ENCODE results near the gene SMARCA2.
A peak's percentile ranks its signal among the peaks of the same experiment; 100 is the strongest.

Gene SMARCA2

DNA sequence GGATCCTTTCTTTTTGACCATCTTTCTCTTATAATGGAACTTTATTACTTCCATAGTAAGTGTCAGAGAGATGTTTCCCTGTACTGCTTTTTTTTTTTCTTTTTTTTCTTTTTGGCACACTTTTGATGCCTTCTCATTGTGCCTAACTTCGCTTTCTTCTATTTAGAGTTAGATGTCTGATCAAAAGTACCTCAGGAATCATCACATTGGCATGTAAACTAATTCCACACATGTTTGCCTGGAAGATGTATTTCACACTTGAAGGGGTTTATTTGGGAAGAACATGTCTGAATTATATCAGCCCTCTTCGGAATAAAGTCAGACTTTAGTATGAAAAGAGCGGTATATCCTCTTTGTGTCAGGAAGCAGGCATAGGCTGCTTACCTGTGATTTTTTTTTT lies 35.1 kb downstream of the SMARCA2 start:
- TF ChIP-seq EGR1 (IDR thresholded peaks at IDR 0.05) (no peak), RAD21 (IDR thresholded peaks at IDR 0.05; ENCODE audit: low read depth) (no peak)

DNA sequence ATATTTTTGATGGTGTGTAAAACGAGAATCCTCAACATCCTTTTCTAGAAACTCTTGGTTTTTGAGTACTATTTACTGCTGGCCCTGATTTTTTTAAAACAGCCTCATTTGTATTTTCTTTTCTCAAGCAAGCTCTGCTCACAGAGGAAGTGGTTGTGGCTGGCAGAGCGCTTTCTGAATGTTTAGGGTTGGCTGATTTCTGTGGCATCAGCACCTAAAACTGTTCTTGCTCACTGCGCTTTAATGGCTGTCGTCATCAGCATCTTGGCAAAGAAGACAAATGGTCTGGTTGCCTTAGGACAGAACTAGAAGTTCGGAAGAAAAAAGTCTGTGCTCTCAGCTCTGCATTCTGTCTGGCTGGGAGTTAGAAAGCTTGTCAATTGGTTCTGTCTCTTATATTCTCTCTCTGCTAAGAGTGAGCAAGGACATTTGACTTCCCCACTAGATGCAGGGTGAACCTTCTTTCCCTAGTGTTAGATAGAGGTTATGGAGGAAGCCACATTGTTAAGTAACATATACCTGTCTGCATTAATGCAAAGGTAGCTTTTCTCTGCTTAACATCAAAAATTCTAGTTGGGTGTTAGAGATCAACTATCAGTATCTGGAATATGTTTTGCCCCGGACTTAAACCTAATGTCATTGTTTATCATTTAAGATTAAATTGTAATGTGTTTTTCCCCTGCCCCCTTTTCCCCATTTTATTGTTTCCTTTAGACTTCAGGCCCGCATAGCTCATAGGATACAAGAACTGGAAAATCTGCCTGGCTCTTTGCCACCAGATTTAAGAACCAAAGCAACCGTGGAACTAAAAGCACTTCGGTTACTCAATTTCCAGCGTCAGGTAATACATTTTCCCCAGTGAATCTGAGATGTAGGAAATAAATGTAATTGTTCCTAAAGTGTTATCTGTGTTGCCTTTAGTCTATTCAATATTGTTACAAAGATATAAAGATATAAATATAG lies 39.0 kb downstream of the SMARCA2 start:
- TF ChIP-seq EP300 (IDR thresholded peaks at IDR 0.05; ENCODE audit: borderline replicate concordance) = no peak

DNA sequence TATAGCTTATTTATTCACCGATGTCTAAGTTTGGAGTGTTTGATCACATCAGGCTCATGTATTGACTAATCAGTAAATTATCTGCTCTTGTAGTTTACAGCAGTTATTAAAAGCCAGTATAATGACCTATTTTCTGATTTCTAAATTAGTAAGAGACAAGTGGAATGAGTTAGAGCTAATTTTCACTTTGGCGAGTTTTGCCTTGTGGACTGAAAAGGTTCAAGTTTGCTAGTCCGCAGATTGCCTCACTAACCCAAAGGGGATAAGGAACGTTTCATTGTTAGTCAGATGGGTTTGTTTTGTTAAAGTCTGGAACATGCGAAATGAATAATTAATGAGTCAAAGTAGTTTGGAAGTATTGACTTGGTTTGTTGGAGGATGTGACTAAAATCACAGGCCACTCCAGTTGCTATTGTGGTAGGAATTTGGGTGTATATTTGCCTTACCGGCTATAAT lies 40.1 kb downstream of the SMARCA2 start:
- TF ChIP-seq RAD21 (IDR thresholded peaks at IDR 0.05; ENCODE audit: low read depth) (no peak), CEBPB (IDR thresholded peaks at IDR 0.05) (no peak), ZBTB7A (IDR thresholded peaks at IDR 0.05; ENCODE audit: low read depth) (no peak)
- TF ChIP-seq, protein P1, sequence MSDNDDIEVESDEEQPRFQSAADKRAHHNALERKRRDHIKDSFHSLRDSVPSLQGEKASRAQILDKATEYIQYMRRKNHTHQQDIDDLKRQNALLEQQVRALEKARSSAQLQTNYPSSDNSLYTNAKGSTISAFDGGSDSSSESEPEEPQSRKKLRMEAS (IDR thresholded peaks at IDR 0.05) = no peak
- TF ChIP-seq, protein P2, sequence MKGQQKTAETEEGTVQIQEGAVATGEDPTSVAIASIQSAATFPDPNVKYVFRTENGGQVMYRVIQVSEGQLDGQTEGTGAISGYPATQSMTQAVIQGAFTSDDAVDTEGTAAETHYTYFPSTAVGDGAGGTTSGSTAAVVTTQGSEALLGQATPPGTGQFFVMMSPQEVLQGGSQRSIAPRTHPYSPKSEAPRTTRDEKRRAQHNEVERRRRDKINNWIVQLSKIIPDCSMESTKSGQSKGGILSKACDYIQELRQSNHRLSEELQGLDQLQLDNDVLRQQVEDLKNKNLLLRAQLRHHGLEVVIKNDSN (IDR thresholded peaks at IDR 0.05) = no peak

DNA sequence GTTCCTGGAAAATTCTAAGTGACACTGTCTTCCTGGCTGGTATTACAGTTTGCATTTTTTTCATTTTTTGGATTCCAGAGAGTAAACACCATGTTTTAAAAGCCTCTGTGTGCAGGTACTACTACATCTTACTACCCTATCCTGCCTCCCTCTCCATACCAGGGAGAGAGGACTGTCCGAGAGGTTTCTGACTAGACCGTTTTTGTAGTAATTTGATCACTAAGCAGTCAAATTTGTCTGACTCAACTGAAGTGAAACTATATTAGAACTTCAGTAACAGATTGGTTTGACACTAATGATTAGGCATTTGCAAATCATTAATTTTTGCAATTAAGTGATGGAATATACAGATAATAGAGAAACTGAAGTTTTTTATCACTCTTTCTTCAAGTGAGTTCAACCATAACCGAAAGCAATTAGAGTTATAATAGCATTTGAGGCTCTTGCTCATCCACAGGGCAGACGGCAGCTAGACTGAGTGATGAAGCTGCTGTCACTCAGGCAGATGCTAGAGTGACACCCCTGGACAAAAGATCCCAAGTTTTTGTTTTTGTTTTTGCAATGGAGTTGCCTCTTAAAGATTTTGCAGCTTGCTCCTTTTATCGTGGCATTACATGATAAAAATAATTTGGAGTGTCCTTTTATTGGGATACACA lies 44.3 kb downstream of the SMARCA2 start:
- TF ChIP-seq EP300 (IDR thresholded peaks at IDR 0.05; ENCODE audit: borderline replicate concordance) = no peak
- TF ChIP-seq TEAD4 (IDR thresholded peaks at IDR 0.05) = peak; percentile 39; the same call in 1 of the 2 replicates

DNA sequence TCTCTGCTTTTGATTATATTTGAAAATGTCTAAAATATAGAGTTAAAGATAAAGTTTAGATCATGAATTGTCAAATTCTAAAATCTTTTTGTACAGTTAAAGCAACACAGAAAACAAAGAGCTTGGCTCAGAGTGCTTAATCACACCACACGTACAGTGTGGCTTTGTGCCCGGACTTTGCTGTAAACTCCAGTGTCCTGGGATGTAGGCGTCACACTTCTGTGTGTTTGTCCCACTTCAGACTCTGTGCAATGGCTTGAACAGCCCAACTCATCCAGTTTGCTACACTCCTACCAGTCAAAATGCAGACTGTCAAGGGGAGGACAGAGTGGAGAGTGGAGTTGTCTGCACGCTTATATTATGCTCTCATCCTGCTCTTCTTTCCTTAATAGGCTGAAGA lies 45.3 kb downstream of the SMARCA2 start:
- TF ChIP-seq, protein P3, sequence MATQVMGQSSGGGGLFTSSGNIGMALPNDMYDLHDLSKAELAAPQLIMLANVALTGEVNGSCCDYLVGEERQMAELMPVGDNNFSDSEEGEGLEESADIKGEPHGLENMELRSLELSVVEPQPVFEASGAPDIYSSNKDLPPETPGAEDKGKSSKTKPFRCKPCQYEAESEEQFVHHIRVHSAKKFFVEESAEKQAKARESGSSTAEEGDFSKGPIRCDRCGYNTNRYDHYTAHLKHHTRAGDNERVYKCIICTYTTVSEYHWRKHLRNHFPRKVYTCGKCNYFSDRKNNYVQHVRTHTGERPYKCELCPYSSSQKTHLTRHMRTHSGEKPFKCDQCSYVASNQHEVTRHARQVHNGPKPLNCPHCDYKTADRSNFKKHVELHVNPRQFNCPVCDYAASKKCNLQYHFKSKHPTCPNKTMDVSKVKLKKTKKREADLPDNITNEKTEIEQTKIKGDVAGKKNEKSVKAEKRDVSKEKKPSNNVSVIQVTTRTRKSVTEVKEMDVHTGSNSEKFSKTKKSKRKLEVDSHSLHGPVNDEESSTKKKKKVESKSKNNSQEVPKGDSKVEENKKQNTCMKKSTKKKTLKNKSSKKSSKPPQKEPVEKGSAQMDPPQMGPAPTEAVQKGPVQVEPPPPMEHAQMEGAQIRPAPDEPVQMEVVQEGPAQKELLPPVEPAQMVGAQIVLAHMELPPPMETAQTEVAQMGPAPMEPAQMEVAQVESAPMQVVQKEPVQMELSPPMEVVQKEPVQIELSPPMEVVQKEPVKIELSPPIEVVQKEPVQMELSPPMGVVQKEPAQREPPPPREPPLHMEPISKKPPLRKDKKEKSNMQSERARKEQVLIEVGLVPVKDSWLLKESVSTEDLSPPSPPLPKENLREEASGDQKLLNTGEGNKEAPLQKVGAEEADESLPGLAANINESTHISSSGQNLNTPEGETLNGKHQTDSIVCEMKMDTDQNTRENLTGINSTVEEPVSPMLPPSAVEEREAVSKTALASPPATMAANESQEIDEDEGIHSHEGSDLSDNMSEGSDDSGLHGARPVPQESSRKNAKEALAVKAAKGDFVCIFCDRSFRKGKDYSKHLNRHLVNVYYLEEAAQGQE (IDR thresholded peaks at IDR 0.05; ENCODE audit: low read depth) = no peak
- TF ChIP-seq EP300 (IDR thresholded peaks at IDR 0.05; ENCODE audit: borderline replicate concordance) (no peak), TAF1 (IDR thresholded peaks at IDR 0.05; ENCODE audit: low read depth) (no peak), NFIC (IDR thresholded peaks at IDR 0.05) (no peak), TEAD4 (IDR thresholded peaks at IDR 0.05) (no peak), CREB1 (IDR thresholded peaks at IDR 0.05; ENCODE audit: low read depth) (no peak), FOXM1 (IDR thresholded peaks at IDR 0.05; ENCODE audit: borderline replicate concordance, low read depth) (no peak), RAD21 (IDR thresholded peaks at IDR 0.05; ENCODE audit: low read depth) (no peak), YY1 (IDR thresholded peaks at IDR 0.05; ENCODE audit: low read depth) (no peak), EGR1 (IDR thresholded peaks at IDR 0.05) (no peak)
- TF ChIP-seq, protein P2 (IDR thresholded peaks at IDR 0.05) = no peak
- TF ChIP-seq, protein P1 (IDR thresholded peaks at IDR 0.05) = no peak

DNA sequence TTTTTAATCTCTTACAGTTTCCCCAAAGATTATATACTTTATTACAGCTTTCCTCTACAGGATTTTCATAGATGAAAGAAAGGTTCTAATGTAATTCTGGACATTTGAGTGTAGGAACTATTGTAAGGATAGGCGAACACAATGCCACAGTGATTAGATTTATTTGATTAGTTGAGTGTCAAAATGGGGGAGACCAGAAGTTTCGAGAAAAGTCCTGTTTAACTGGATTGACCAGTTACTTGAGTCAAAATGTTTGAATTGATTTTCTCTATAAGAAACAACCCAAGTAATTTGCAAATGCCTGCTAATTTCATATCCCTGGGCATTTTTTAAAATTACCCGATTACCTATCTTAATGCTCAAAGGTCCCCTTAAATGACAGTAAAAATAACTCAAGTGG lies 50.6 kb downstream of the SMARCA2 start:
- TF ChIP-seq EP300 (IDR thresholded peaks at IDR 0.05; ENCODE audit: borderline replicate concordance) (no peak), TCF12 (IDR thresholded peaks at IDR 0.05; ENCODE audit: low read depth) (no peak), CREB1 (IDR thresholded peaks at IDR 0.05; ENCODE audit: low read depth) (no peak), RAD21 (IDR thresholded peaks at IDR 0.05; ENCODE audit: low read depth) (no peak), TEAD4 (IDR thresholded peaks at IDR 0.05) (no peak), CEBPB (IDR thresholded peaks at IDR 0.05) (no peak), YY1 (IDR thresholded peaks at IDR 0.05; ENCODE audit: low read depth) (no peak), EGR1 (IDR thresholded peaks at IDR 0.05) (no peak), ZBTB7A (IDR thresholded peaks at IDR 0.05; ENCODE audit: low read depth) (no peak)
- TF ChIP-seq, protein P3 (IDR thresholded peaks at IDR 0.05; ENCODE audit: low read depth) = no peak
- TF ChIP-seq, protein P1 (IDR thresholded peaks at IDR 0.05) = no peak

Data from Ishikawa (cell line).